ENCODE results near the gene SLC4A5.
A peak's percentile ranks its signal among the peaks of the same experiment; 100 is the strongest.
"Not testable (repeated sequence)": the region's sequence is repeated elsewhere in the genome, so short reads cannot be mapped to it uniquely, and the experiment has no call there.

Gene SLC4A5

DNA sequence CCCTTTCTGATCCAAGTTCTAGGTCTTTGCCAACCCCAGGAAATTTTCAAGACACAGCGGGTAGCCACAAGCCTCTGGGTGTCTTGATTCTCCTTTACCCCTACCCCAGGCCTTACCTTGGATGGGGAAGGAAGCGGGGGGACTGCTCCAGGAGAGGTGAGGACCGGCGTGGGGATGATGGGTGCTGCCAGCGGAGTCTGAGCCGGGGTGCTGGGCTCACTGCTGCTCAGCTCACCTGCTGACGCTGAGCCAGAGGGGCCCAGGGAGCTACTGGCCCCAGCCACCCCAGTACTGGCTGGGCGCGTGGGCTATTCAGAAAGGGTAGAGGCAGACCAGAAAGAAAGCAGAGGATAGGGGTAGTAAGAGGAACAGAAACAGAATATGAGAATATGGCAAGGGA is 28.2 kb upstream of the SLC4A5 start:
- DNase-seq (ENCODE audit: low read depth) = no peak
- no peak overlapping the region for H3K4me3 ChIP-seq (ENCODE audit: low read depth, low read length)

GRCh38 chr2:74369976-74370375 is 26.8 kb upstream of the SLC4A5 start:
- no peak for DNase-seq (ENCODE audit: low read depth)

DNA sequence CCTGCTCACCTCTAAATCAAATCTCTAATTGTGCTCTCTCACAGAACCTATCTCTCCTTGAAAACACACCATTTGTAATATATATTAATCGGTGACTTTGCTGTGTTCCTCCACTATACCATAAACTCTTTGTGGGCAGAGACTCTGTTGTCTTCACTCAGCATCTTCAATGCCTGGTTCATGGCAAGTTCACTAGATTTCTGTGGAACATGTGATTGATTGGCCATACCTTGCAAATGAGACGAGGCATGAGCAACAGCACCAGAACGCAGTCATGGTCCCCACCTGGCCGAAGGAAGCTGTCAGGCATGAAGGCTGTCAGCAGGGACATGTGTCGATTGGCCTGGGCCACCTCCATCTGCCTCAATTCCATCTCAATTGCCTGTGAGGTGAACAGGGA is 25.3 kb upstream of the SLC4A5 start:
- no peak overlapping the region for H3K4me3 ChIP-seq (ENCODE audit: low read depth, low read length)
- no peak for DNase-seq (ENCODE audit: low read depth)

More at GRCh38 chr2:74369976-74370375, 26.8 kb upstream of the SLC4A5 start:
- no peak overlapping the region for H3K4me3 ChIP-seq (ENCODE audit: low read depth, low read length)

GRCh38 chr2:74367789-74368188 is 24.6 kb upstream of the SLC4A5 start:
- DNase-seq (ENCODE audit: low read depth) = no peak
- no peak overlapping the region for H3K4me3 ChIP-seq (ENCODE audit: low read depth, low read length)

DNA sequence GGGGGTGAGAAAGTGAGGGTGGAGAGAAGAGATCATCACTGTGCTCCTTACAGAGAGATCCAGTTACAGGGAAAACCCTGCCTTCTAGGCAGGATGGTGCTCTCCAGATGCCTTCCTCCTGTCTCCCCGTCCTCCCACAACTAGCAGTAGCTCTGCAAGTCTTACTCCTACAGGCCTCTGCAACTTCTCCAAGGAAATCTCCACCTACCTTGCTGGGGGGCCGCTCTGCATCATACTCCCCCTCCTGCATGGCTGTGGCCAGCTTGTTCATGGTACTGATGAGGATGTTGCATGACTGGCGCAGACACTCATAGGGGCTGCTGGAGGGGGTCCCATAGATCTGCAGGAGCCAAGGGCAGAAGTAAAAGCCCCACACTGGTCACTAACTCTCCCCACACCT is 22.8 kb upstream of the SLC4A5 start:
- H3K4me3 ChIP-seq (ENCODE audit: low read depth, low read length) = no peak overlapping the region
- DNase-seq (ENCODE audit: low read depth) = no peak

- no peak overlapping the region for H3K4me3 ChIP-seq (ENCODE audit: low read depth, low read length)
- no peak for DNase-seq (ENCODE audit: low read depth)
These were observed 21.6 kb upstream of the SLC4A5 start for GRCh38 chr2:74364533-74365505.

DNA sequence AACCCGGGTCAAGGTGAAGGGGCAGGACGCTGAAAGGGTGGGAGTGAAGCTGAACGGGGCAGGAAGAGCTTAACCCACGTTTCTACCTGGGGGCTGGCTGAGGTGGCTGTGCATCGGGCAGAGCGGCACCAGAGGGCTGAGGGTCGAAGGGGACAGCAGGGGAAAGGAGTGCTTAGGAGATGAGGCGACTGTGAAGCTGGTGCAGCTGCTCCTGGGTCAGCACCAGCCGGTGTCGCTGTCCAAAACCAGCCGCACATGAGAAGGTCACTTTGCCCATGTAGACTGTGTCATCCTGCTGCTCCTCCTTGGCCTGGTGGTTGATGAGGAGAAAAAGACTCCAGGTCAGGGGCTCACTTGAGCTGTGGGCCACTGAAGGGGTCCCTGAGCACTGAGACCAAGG is 18.1 kb upstream of the SLC4A5 start:
- H3K4me3 ChIP-seq (ENCODE audit: low read depth, low read length) = no peak overlapping the region
- DNase-seq (ENCODE audit: low read depth) = no peak

DNA sequence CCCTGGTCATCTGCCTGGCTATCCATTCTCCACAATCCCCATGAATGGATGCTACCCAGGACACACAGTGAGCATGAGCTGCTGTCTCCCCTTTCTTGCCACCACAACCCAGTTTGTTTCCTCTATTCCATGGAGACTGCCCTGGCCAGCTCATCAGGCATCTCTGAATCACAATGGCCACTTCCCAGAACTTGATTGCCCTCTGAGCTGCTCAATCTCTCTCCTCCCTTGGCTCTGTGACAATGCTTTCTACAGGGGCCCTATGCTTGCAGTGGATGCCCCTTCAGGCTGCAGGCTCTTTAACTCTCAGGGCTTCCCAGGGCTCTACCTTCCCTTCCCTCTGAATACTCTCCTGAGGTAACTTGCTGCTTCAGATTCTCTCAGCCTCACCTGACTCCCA is 14.4 kb upstream of the SLC4A5 start:
- DNase-seq (ENCODE audit: low read depth) = no peak
- H3K4me3 ChIP-seq (ENCODE audit: low read depth, low read length) = no peak overlapping the region

GRCh38 chr2:74349889-74350288 is 6.7 kb upstream of the SLC4A5 start:
- no peak for DNase-seq (ENCODE audit: low read depth)

DNA sequence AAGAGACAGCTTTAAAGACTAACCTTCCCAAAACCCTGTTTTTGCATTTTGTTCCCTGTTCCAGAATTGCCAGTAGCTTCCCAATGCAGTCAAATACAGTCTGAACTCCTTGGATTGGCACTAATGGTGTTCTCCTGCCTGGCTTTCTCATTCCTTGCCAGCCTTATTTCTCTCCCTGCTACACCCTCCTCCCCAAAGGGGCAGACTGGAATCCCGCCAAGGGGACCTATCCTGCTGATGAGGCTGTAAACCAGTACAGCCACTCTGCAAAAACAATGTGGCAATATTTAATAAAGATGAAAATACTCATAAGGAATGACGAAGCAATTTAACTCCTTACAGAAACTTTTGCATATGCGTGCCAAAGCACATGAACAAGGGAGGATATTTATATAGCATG is 4.5 kb upstream of the SLC4A5 start:
- no peak overlapping the region for H3K4me3 ChIP-seq (ENCODE audit: low read depth, low read length)
- no peak for DNase-seq (ENCODE audit: low read depth)

More at GRCh38 chr2:74349889-74350288, 6.7 kb upstream of the SLC4A5 start:
- no peak overlapping the region for H3K4me3 ChIP-seq (ENCODE audit: low read depth, low read length)

DNA sequence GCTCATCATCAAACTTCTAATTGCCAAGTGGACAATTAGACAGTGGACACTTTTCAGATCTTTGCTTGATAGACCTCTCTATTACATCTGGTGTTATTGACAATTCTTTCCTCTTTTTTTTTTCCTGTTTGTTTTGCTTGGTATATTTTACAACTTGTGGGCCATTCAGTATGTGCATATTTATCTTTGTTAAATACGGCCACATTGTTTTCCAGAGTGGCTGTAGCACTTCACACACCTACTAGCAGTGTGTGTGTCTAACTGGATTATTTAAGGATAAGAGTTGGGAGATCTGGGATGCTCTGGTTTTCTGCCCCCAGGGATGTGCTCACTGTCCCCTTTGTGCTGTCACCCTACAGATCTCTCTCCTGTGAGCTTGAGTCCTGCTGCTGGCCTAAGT is 4.1 kb upstream of the SLC4A5 start:
- no peak overlapping the region for H3K4me3 ChIP-seq (ENCODE audit: low read depth, low read length)
- no peak for DNase-seq (ENCODE audit: low read depth)

- H3K4me3 ChIP-seq (ENCODE audit: low read depth, low read length) = no peak overlapping the region
- no peak for DNase-seq (ENCODE audit: low read depth)
These were observed 2.2 kb upstream of the SLC4A5 start for GRCh38 chr2:74345272-74345943.

DNA sequence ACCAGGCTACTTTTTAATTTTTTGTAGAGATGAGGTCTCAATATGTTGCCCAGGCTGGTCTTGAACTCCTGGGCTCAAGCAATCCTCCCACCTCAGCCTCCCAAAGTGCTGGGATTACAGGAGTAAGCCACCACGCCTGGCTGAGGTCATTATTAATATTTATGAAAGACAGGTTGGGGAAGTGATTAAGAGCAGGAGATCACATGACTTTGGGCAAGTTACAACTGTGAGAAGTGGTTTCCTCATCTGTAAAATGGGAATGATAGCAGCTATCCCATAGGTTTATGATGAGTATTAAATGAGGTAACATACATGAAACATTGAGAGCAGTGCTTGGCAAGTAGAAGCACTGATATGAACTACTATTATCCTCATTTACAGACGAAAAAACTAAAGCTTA is 7.0 kb downstream of the SLC4A5 start:
- DNase-seq (ENCODE audit: low read depth); H3K4me3 ChIP-seq (ENCODE audit: low read depth, low read length): not testable (repeated sequence)

DNA sequence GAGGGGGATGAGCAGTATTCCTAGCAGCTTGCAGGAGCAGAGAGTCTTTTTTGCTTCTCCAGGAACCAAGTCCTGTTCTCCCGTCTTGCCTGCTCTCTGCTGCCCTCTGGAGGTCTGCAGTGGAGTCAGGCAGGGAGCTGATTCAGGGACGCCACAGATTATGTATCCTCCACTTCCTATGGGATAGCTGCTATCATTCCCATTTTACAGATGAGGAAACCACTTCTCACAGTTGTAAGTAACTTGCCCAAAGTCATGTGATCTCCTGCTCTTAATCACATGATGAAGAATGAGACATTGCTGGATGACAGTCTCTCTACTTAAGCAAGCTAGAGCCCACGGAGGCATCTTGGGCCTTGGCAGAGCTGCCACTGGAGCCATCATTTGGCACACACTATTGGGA is 8.3 kb downstream of the SLC4A5 start:
- DNase-seq (ENCODE audit: low read depth) = peak; percentile 31
- H3K4me3 ChIP-seq (ENCODE audit: low read depth, low read length) = no peak overlapping the region

DNA sequence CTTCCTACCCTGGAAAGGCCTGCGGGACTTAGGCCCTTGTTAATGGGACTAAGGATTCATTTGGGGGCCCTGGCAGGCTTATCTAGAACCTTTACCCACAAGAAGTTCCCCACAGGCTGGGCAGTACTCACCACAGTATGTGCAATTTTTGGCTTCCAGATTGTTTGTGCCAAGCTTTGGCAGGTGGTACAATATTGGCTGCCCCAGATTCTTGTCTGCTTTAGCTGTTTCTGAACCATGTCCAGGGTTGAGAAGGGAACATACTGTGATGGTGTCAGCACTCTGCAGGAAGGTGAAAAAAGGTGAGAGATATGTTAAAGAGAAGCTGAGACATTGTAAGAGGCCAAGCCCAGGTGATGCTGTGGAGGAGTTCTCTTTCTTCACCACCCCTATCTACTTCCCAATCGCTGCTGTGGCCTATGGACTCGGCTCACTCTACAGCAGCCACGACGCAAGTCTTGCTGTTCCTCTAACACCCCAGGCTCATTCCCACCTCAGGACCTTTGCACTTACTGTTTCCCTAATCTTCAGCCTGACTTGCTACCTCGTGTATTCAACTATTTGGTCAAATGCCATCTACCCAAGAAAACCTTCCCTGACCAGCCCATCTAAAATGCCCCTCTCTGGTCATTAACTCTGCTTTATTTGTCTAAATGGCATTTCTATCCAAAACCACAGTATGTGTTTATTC is 9.2 kb downstream of the SLC4A5 start:
- no peak overlapping the region for H3K4me3 ChIP-seq (ENCODE audit: low read depth, low read length)
- no peak for DNase-seq (ENCODE audit: low read depth)

DNA sequence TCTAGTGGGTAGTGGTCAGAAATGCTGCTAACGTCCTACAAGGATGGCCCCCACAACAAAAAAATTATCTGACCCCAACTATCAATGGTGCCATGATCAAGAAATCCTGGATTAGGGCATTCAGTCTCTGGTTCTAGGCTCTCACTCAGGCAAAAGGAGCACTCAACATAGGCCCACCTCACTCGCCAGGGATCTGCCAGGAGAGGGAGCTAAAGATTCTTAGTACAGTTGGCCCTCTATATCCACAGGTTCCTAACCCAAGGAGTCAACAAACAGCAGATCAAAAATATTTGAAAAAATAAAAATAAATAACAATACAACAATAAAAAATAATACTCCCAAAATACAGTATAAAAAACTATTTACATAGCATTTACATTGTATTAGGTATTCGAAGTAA is 10.0 kb downstream of the SLC4A5 start:
- no peak overlapping the region for H3K4me3 ChIP-seq (ENCODE audit: low read depth, low read length)
- DNase-seq (ENCODE audit: low read depth) = no peak

DNA sequence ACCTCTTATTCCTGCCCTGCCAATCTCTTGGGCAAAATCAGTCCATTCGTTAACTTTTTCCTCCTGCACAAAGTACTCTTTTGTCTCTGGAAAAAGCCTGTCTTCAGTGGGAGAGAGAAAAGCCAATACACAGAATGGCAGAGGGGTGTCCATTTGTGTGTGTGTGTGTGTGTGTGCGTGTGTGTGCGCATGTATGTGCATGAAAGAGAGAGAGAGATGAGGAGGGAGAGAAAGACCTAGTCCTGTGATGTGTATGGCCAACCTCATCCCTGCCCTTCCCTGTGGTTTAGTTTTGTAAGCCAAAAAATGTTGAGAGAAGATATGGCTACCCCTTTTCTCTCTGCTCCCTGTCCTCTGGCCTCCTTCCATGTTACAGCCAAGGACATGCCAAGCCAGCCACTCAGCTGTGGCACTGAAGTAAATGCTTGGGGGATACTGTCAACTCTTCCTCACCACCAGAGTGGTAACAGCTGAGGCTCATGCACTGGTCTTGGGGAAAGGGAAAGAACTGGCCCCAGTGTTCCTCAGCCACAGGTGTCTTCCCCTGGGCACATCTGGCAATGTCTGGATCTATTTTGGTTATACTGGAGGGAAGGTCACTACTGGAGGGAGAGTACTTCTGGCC is 10.6 kb downstream of the SLC4A5 start:
- H3K4me3 ChIP-seq (ENCODE audit: low read depth, low read length) = no peak overlapping the region
- no peak for DNase-seq (ENCODE audit: low read depth)

DNA sequence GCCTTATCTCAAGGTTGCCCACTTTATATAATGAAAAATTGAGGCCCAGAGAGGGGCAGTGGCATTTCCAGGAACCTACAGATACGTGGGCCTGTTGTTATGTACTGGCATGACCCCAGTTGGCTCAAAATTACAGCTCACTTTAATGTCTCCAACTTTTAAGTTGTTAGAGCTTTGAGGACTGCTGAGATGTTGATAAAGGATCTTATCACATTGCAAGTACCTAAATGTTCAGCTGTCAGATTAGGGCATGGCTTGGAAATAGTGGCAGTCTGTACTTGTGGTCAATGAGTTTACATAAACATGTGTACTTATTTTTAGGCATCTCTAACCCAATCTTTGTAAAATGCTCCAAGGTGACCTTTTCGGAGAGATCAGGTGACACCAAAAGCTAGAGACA is 14.6 kb downstream of the SLC4A5 start:
- DNase-seq (ENCODE audit: low read depth) = no peak
- H3K4me3 ChIP-seq (ENCODE audit: low read depth, low read length) = no peak overlapping the region

GRCh38 chr2:74328074-74328473 is 15.1 kb downstream of the SLC4A5 start:
- DNase-seq (ENCODE audit: low read depth) = no peak
- no peak overlapping the region for H3K4me3 ChIP-seq (ENCODE audit: low read depth, low read length)

GRCh38 chr2:74327627-74328026 is 15.6 kb downstream of the SLC4A5 start:
- no peak for DNase-seq (ENCODE audit: low read depth)
- H3K4me3 ChIP-seq (ENCODE audit: low read depth, low read length) = no peak overlapping the region

Measured in skeletal muscle cell (primary cell).